ENCODE data around the gene ADCY2. TPM values are rescaled to one million over a fixed set of nuclear protein-coding genes. Genes with fewer than 3 reads are reported as not detected.

The ADCY2 gene
- total and polyA plus RNA-seq, 2 of the 13 experiments (the other 11 are each of a cell fraction or from before 2014, with no cell fraction given): not detected

GRCh38 chr5:7749626-7750025 is 353.7 kb downstream of the ADCY2 start:
- ChIA-PET POLR2A (no interaction called here), CTCF (ENCODE audit: low intra/inter-chr PET ratio, low total read pairs) (no interaction called here)
- no peaks in the 10 kb centered on the region for H3K36me3 ChIP-seq (replicated peaks in 1 of 2; ENCODE audit: control insufficient read depth in 1 of 2, insufficient read depth in 2 of 2, low read length in 2 of 2)
- H4K20me1 ChIP-seq (ENCODE audit: insufficient read depth, low read length): no peaks in the 10 kb centered on the region
- DNase-seq (ENCODE audit: low spot score): no peak
- H3K79me2 ChIP-seq (ENCODE audit: insufficient read depth, low read length): no peaks in the 10 kb centered on the region
- no peaks in the 10 kb centered on the region for H3K4me1 ChIP-seq (ENCODE audit: insufficient read depth, low read length)
- intact Hi-C loops (cut with micrococcal nuclease; ENCODE audit: unreplicated experiment): no loop called here
- no peak overlapping the region for H3K9ac ChIP-seq (ENCODE audit: insufficient read depth, low read depth, low read length)
- H3K27ac ChIP-seq (ENCODE audit: extremely low read length, insufficient read depth, low read length): no peak overlapping the region
- peaks cover 0 to 18% of the 10 kb centered on the region in 2 experiments; a peak in 2 of 5 replicates for H3K27me3 ChIP-seq (ENCODE audit: control insufficient read depth in 1 of 2, insufficient read depth in 2 of 2, low read length in 2 of 2)
- no peak for ATAC-seq
- H3K4me3 ChIP-seq (replicated peaks in 1 of 3; ENCODE audit: insufficient read depth in 1 of 3, low read depth in 2 of 3, low read length in 3 of 3): no peak overlapping the region
- WGBS (ENCODE audit: low lambda C conversion rate): under 1% methylated on average over 7 of the region's 7 CpGs
- FAIRE-seq: no peak
- no peak overlapping the region for H3K4me2 ChIP-seq (ENCODE audit: low read depth, low read length)
- H2AFZ ChIP-seq (ENCODE audit: low read length): no peak overlapping the region
- no TSS peak for BruUV-seq (replicated peaks)
- in situ Hi-C loops (cut with HindIII; ENCODE audit: extremely low pct_ligation_motif_present, low pct_unique_long_range_greater_than_20kb): loop anchor here (5.0 to 25.0 kb wide), 2 partner anchors 487 to 982 kb away; no protein-coding TSS in a partner anchor
- H3K9me3 ChIP-seq (ENCODE audit: low read length): no peaks in the 10 kb centered on the region
- no peak for TF ChIP-seq ZNF547 (CRISPR knock-in tag; IDR thresholded peaks at IDR 0.05)
- no peak for TF ChIP-seq SNAI1 (CRISPR knock-in tag; IDR thresholded peaks at IDR 0.05; ENCODE audit: borderline replicate concordance)
- no peak for TF ChIP-seq HMGXB4 (CRISPR knock-in tag; IDR thresholded peaks at IDR 0.05; ENCODE audit: borderline replicate concordance in 1 of 2, low read depth in 1 of 2)
- TF ChIP-seq, protein P1, sequence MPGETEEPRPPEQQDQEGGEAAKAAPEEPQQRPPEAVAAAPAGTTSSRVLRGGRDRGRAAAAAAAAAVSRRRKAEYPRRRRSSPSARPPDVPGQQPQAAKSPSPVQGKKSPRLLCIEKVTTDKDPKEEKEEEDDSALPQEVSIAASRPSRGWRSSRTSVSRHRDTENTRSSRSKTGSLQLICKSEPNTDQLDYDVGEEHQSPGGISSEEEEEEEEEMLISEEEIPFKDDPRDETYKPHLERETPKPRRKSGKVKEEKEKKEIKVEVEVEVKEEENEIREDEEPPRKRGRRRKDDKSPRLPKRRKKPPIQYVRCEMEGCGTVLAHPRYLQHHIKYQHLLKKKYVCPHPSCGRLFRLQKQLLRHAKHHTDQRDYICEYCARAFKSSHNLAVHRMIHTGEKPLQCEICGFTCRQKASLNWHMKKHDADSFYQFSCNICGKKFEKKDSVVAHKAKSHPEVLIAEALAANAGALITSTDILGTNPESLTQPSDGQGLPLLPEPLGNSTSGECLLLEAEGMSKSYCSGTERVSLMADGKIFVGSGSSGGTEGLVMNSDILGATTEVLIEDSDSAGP (CRISPR knock-in tag; IDR thresholded peaks at IDR 0.05; ENCODE audit: borderline replicate concordance): no peak
- no peak for TF ChIP-seq SATB2 (CRISPR knock-in tag; IDR thresholded peaks at IDR 0.05)
- TF ChIP-seq TMF1 (CRISPR knock-in tag; IDR thresholded peaks at IDR 0.05; ENCODE audit: low read depth): no peak
- TF ChIP-seq ZNF784 (CRISPR knock-in tag; IDR thresholded peaks at IDR 0.05; ENCODE audit: borderline replicate concordance): no peak
- TF ChIP-seq PRPF4 (IDR thresholded peaks at IDR 0.05; ENCODE audit: low read depth, low read length, poor library complexity, severe bottlenecking): no peak
- no peak for TF ChIP-seq ZNF558 (CRISPR knock-in tag; IDR thresholded peaks at IDR 0.05; ENCODE audit: borderline replicate concordance)
- TF ChIP-seq POLR2AphosphoS5 (IDR thresholded peaks at IDR 0.05; ENCODE audit: low read depth, low read length): no peak
- TF ChIP-seq ZNF720 (CRISPR knock-in tag; IDR thresholded peaks at IDR 0.05): no peak
- TF ChIP-seq SCMH1 (CRISPR knock-in tag; IDR thresholded peaks at IDR 0.05; ENCODE audit: borderline replicate concordance): no peak
- TF ChIP-seq KDM5A (IDR thresholded peaks at IDR 0.05; ENCODE audit: borderline replicate concordance, low read length): no peak
